Measurements from ENCODE around the gene ATP6V1C2. TPM values are rescaled to one million over a fixed set of nuclear protein-coding genes. Genes with fewer than 3 reads are reported as not detected.

ATP6V1C2 gene
- total RNA-seq, 1 donor: not detected

DNA sequence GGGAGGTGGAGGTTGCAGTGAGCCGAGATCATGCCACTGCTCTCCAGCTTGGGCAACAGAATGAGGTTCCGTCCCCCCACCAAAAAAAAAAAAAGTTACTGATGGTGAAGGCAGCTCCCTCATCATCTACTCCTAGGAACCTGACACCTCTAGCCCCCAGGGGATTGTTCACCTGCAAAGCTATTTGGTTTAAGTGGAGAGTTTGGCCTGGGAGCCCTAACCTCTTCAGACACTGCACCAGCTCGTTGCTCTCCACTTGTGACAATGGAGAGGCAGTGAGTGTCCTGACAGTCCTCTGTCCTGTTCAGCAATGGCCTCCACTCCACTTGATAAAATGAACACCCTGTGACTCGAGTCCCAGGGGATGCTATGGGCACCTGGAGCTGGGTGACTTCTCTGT is 43.5 kb downstream of the ATP6V1C2 start:
- TF ChIP-seq, protein P1, sequence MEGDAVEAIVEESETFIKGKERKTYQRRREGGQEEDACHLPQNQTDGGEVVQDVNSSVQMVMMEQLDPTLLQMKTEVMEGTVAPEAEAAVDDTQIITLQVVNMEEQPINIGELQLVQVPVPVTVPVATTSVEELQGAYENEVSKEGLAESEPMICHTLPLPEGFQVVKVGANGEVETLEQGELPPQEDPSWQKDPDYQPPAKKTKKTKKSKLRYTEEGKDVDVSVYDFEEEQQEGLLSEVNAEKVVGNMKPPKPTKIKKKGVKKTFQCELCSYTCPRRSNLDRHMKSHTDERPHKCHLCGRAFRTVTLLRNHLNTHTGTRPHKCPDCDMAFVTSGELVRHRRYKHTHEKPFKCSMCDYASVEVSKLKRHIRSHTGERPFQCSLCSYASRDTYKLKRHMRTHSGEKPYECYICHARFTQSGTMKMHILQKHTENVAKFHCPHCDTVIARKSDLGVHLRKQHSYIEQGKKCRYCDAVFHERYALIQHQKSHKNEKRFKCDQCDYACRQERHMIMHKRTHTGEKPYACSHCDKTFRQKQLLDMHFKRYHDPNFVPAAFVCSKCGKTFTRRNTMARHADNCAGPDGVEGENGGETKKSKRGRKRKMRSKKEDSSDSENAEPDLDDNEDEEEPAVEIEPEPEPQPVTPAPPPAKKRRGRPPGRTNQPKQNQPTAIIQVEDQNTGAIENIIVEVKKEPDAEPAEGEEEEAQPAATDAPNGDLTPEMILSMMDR (IDR thresholded peaks at IDR 0.05; ENCODE audit: insufficient read depth, low read length): no peak
- no peak for DNase-seq (ENCODE audit: low read depth)
- no peak overlapping the region for H3K4me3 ChIP-seq (ENCODE audit: low read depth, low read length)

DNA sequence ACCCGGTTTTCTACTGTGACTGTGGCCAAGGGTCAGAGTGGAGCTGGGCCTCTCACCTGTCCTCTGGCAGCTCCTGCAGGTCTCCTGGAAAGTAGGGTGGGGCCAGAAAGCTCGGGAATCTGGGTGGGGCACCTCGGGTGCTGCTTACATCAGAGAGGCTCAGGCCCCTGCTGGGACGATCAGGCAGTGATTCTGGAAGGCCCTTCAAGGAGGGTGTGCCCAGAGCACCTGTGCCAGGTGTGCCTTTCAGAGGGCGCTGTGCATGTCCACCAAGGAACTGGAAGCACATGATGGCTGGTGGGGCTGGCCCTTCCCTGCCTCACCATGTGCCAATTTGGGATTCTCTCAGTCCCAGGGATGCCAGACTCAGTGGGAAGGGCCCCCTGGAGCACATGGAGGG is 44.0 kb downstream of the ATP6V1C2 start:
- TF ChIP-seq, protein P1 (IDR thresholded peaks at IDR 0.05; ENCODE audit: insufficient read depth, low read length): no peak
- no peak overlapping the region for H3K4me3 ChIP-seq (ENCODE audit: low read depth, low read length)
- no peak for DNase-seq (ENCODE audit: low read depth)

DNA sequence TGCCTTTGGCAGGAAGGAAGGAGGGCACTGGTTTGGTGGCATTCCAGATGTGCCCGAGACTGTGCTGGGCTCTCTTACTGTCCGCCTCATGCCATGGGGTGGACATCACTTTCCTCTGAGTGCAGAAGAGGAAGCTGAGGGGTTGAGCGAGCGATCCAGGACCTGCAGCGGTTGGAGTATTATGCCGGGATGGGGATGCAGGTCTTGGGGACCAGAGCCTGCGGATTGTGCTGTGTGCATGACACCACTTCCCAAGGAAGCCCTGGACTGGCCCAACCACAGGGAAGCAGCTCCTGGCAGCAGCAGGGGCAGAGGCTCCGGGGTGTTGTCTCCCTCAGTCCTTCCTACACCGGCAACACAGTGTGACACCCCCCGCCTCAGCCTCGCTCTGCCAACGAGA is 44.5 kb downstream of the ATP6V1C2 start:
- H3K4me3 ChIP-seq (ENCODE audit: low read depth, low read length): no peak overlapping the region
- no peak for DNase-seq (ENCODE audit: low read depth)
- TF ChIP-seq, protein P1 (IDR thresholded peaks at IDR 0.05; ENCODE audit: insufficient read depth, low read length): no peak

DNA sequence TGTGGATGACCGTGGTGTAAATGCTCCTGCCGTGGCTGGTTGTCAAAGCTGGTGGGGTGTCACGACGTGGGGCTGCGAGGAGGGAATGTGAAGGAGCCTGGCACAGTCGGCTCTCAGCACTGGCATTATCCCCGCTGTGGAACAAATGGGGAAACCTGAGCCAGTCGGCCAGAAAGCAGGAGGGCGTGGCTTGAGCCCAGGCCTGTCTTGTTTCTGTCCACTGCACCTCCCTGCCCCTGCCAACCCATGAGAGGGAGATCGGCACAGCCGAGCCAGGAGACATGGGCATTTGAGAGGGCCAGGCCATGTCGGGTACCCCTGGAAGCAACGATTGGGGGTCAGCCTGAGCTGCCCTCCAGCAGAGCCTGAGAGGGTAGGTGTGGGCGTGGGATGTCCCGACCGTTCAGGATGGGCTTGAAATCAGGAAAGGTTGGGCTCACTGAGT is 46.7 kb downstream of the ATP6V1C2 start:
- TF ChIP-seq, protein P1 (IDR thresholded peaks at IDR 0.05; ENCODE audit: insufficient read depth, low read length): no peak
- no peak overlapping the region for H3K4me3 ChIP-seq (ENCODE audit: low read depth, low read length)
- DNase-seq (ENCODE audit: low read depth): no peak

DNA sequence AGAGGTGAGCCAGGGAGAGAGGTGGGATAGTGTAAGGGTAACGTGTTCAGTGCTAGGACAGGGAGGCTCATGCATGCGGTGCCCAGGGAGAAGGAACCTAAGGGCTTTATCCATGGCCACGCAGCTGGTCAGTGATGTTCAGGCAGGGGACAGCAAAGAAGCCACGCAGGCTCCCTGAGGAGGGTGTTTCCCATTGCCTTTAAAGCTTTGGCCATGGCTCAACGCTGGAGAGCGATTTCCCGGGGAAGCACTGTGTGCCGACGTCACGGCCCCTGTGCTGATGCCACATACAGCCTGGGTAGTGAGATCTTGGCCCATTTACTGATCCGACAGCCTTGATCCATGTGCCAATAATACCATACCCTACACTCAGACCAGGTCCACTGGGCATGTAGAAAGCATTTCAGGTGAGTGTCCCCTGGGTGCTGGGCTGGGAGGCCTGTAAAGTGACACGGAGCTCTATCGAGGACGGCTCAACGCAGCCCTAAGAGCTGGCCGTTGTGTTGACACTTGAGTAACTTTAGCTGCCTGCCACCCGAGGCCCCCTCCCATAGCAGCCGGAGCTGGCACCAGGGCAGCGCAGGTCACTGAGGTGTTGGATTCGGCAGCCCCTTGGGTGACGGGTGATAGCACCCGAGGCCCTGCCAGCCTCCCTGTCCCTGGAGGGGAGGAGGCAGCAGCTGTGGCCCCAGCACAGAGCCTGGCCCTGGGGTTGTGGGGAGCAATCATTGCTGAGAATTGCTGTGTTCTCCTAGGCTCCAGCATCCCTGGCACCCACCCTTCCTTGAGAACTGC is 49.7 kb downstream of the ATP6V1C2 start:
- DNase-seq (ENCODE audit: low read depth): no peak
- TF ChIP-seq, protein P1 (IDR thresholded peaks at IDR 0.05; ENCODE audit: insufficient read depth, low read length): no peak
- H3K4me3 ChIP-seq (ENCODE audit: low read depth, low read length): no peak overlapping the region

DNA sequence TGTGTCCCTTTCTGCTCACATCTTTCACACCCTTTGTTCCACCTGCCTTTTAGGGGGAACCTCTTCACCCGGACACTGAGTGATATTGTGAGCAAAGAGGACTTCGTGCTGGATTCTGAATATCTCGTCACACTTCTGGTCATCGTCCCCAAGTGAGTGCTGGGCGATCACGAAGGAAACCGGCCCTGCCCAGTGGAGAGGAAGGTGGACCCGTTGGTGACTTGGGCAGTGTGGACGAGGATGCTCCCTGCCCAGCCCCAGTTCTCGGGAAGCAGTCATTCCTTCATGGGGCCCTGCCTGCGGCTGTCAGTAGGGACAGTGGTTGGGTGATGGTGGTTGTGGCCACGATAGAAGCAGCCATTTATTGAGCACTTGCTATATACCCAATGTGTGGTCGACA is 50.4 kb downstream of the ATP6V1C2 start:
- H3K4me3 ChIP-seq (ENCODE audit: low read depth, low read length): no peak overlapping the region
- DNase-seq (ENCODE audit: low read depth): no peak
- TF ChIP-seq, protein P1 (IDR thresholded peaks at IDR 0.05; ENCODE audit: insufficient read depth, low read length): no peak

Data from fibroblast of the aortic adventitia (primary cell).